PC-3 (cell line): ENCODE data around the gene C19orf33. TPM values are rescaled to one million over a fixed set of nuclear protein-coding genes. Genes with fewer than 3 reads are reported as not detected.

Source experiments
- ATAC-seq: fragments of 200-7000 bp; cut with Tn5 transposase; 2 replicates; pipeline ENCODE4 v1.9.1; 2020; ENCODE audit warnings: mild to moderate bottlenecking, moderate library complexity
- BruUV-seq: library from RNA; stranded (reverse); fragments of 400-500 nt; replicated peaks from 2 replicates; lab custom pipeline; 2021; lab: Mats Ljungman, UMichigan
- CTCF ChIA-PET: fragments of 300-600 bp; sonication (Branson Sonifier 250); formaldehyde crosslinking; loops from one replicate; lab custom pipeline; 2022; ENCODE audit warnings: antibody characterized with exemption; lab: Charles Lee
- POLR2A ChIA-PET: fragments of 300-600 bp; sonication (Branson Sonifier 250); formaldehyde crosslinking; loops from one replicate; lab custom pipeline; 2022; ENCODE audit warnings: antibody characterized with exemption; ENCODE audit not compliant: unreplicated experiment; lab: Charles Lee
- DNase-seq: peaks from one replicate; pipeline ENCODE4 v3.0.0-alpha.2; 2015
- H2AFZ ChIP-seq: fragments of 300-600 bp; sonication (generic); 2 replicates; pipeline ENCODE4 v1.6.0; 2016; ENCODE audit warnings: antibody characterized with exemption, low read length
- H3F3A ChIP-seq: fragments of 300-600 bp; sonication (generic); one replicate; pipeline ENCODE4 v1.6.0; 2017; ENCODE audit warnings: antibody characterized with exemption, low read length, control low read depth, mild to moderate bottlenecking; ENCODE audit not compliant: unreplicated experiment
- H3K27ac ChIP-seq: fragments of 300-600 bp; sonication (generic); 2 replicates; pipeline ENCODE4 v1.5.1; 2016; ENCODE audit warnings: mild to moderate bottlenecking, low read length
- H3K27me3 ChIP-seq: fragments of 300-600 bp; sonication (generic); 2 replicates; pipeline ENCODE4 v1.6.1; 2016; ENCODE audit warnings: low read length, mixed read lengths
- H3K36me3 ChIP-seq: fragments of 300-600 bp; sonication (generic); 2 replicates; pipeline ENCODE4 v1.6.1; 2016; ENCODE audit warnings: low read depth, mixed run types, low read length, mixed read lengths
- H3K4me1 ChIP-seq: fragments of 300-600 bp; sonication (generic); 2 replicates; pipeline ENCODE4 v1.5.1; 2016; ENCODE audit warnings: low read length; ENCODE audit not compliant: insufficient read depth
- H3K4me2 ChIP-seq: fragments of 300-600 bp; sonication (generic); 2 replicates; pipeline ENCODE4 v1.6.0; 2016; ENCODE audit warnings: low read length
- H3K4me3 ChIP-seq: fragments of 300-600 bp; sonication (generic); 2 replicates; pipeline ENCODE4 v1.5.1; 2016; ENCODE audit warnings: mild to moderate bottlenecking, low read length, mixed read lengths
- H3K79me2 ChIP-seq: fragments of 300-600 bp; sonication (generic); 2 replicates; pipeline ENCODE4 v1.6.1; 2017; ENCODE audit warnings: low read length, mixed read lengths
- H3K9ac ChIP-seq: fragments of 300-600 bp; sonication (generic); 2 replicates; pipeline ENCODE4 v1.6.0; 2016; ENCODE audit warnings: mild to moderate bottlenecking, low read length
- H3K9me2 ChIP-seq: fragments of 300-600 bp; sonication (generic); replicated peaks from 2 replicates; pipeline ENCODE4 v1.6.1; 2016; ENCODE audit warnings: mixed run types, low read length, mixed read lengths
- H3K9me3 ChIP-seq: fragments of 300-600 bp; sonication (generic); 2 replicates; pipeline ENCODE4 v1.6.1; 2016; ENCODE audit warnings: low read length, mixed read lengths
- H4K20me1 ChIP-seq: fragments of 300-600 bp; sonication (generic); 2 replicates; pipeline ENCODE4 v1.6.1; 2016; ENCODE audit warnings: low read length, mixed read lengths
- CTCF ChIP-seq: fragments of 300-600 bp; sonication (generic); conservative IDR thresholded peaks from 2 replicates; pipeline ENCODE4 v1.5.1; 2017; ENCODE audit warnings: antibody characterized with exemption, low read depth, mild to moderate bottlenecking, low read length
- EZH2 ChIP-seq: fragments of 300-600 bp; sonication (generic); IDR thresholded peaks from one replicate; pipeline ENCODE4 v1.6.1; 2017; ENCODE audit warnings: antibody characterized with exemption, mild to moderate bottlenecking, low read length; ENCODE audit not compliant: unreplicated experiment
- EZH2phosphoT487 ChIP-seq: fragments of 300-600 bp; sonication (generic); IDR thresholded peaks from 2 replicates; pipeline ENCODE4 v1.6.1; 2018; ENCODE audit warnings: mild to moderate bottlenecking, antibody characterized with exemption, low read length, borderline replicate concordance
- intact Hi-C: fragments of 100-400 bp; cut with micrococcal nuclease; formaldehyde crosslinking; loops from 2 replicates; pipeline ENCODE4 v1.9.0; 2023
- total RNA-seq: library from RNA; depleted of rRNA; stranded (reverse); fragments of >200 nt; gene quantifications from 2 replicates; pipeline ENCODE4 v1.2.3, GENCODE V29; 2014

Gene C19orf33
- total RNA-seq, 1 experiment from 2014 or later: 212 TPM

DNA sequence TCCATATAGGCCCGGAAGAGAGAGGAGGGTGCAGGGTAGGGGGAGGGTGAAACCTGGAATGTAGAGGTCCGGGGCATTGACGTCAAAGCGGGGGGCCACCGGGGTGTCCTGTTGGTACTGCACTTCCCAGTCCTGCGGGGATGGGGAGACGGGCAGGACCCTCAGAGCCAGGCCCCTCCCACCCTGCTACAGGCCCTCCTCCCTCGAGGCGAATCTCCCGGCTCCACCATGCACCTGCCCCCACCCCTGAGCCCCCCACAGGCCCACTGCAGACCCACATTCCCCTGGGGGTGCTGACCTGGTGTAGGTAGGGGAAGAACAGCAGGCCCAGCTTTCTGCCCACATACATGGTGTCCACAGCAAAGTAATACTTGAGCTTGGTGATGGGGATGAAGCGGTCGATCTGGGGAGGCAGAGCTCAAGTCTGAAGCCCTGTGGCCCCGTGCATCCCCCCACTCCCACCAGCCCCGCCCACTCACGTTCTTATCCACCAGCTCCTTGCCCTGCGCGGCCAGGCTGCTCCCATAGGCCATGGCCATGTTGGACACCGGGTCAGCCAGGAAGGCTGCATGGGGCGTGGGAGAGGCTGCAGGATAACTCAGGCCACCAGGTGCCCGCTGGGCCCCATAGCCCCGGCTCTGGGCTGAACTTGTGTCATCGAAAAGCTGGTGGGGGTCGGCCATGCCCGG lies 5.0 kb downstream of the C19orf33 start:
- TF ChIP-seq EZH2 (no peak), CTCF (no peak), EZH2phosphoT487 (no peak)
- Histone ChIP-seq H3K79me2 (peaks cover 22% of the 10 kb centered on the region), H3K9me2 (no peaks in the 10 kb centered on the region), H3K4me3 (no peak overlapping the region), H3K27me3 (no peaks in the 10 kb centered on the region), H3K36me3 (no peaks in the 10 kb centered on the region), H4K20me1 (no peaks in the 10 kb centered on the region), H3K9ac (no peak overlapping the region), H3K4me1 (peaks cover 6% of the 10 kb centered on the region), H3K9me3 (no peaks in the 10 kb centered on the region), H3F3A (no peaks in the 10 kb centered on the region), H3K27ac (no peak overlapping the region), H2AFZ (no peak overlapping the region), H3K4me2 (no peak overlapping the region)
- DNase-seq: no peak
- ChIA-PET POLR2A (no interaction called here), CTCF (no interaction called here)
- intact Hi-C loops: no loop called here
- ATAC-seq: no peak
- BruUV-seq: no TSS peak

DNA sequence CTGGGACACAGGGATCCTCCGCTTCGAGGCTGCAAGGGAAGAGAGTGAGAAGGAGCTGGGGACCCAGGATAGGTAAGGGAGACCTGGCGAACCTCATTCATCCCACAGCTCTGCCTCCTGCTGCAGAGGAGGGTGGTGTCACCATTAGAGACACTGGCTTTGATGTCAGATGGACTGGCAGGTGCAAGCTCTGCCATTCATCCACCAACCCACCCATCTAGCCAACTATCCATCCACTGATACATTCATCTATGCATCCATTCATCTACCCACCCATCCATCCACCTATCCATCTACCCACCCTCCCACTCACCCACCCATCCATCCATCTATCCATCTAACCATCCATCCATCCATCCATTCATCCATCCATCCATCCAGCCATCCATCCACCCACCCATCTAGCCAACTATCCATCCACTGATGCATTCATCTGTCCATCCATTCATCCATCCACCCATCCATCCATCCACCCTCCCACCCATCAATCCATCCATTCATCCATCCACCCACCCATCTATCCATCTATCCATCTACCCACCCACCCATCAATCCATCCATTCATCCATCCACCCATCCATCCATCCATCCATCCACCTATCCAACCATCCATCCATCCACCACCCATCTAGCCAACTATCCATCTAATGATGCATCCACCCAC lies 5.7 kb downstream of the C19orf33 start:
- H3K36me3 ChIP-seq: no peaks in the 10 kb centered on the region
- peaks cover 19% of the 10 kb centered on the region for H3K79me2 ChIP-seq
- H2AFZ ChIP-seq: no peak overlapping the region
- H3K9me2 ChIP-seq: no peaks in the 10 kb centered on the region
- H3K9ac ChIP-seq: no peak overlapping the region
- TF ChIP-seq CTCF (no peak), EZH2 (no peak), EZH2phosphoT487 (no peak)
- no peaks in the 10 kb centered on the region for H3F3A ChIP-seq
- no peaks in the 10 kb centered on the region for H3K9me3 ChIP-seq
- H3K4me3 ChIP-seq: no peak overlapping the region
- ATAC-seq: no peak
- no TSS peak for BruUV-seq
- intact Hi-C loops: no loop called here
- no peaks in the 10 kb centered on the region for H4K20me1 ChIP-seq
- no peak for DNase-seq
- ChIA-PET CTCF (no interaction called here), POLR2A (no interaction called here)
- H3K27ac ChIP-seq: no peak overlapping the region
- H3K27me3 ChIP-seq: no peaks in the 10 kb centered on the region
- no peak overlapping the region for H3K4me2 ChIP-seq
- peaks cover 6% of the 10 kb centered on the region for H3K4me1 ChIP-seq

DNA sequence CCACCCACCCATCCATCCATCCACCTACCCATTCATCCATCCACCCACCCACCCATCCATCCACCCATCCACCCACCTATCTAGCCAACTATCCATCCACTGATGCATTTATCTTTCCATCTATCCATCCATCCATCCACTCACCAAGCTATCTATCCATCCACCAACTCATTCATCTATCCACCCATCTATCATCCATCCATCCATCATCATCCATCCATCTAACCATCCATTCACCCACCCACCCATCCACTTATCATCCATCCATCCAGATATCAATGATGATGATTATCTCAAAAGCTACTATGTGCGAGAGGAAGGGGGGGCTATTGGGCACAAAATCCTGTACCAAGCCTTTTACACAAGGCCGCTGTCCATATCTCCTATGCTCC lies 6.2 kb downstream of the C19orf33 start:
- intact Hi-C loops: no loop called here
- Histone ChIP-seq H3K27ac (no peak overlapping the region), H3K9me3 (no peaks in the 10 kb centered on the region), H2AFZ (no peak overlapping the region), H3K4me2 (no peak overlapping the region), H3K27me3 (no peaks in the 10 kb centered on the region), H3K9ac (no peak overlapping the region), H3K36me3 (no peaks in the 10 kb centered on the region), H3F3A (no peaks in the 10 kb centered on the region), H3K4me1 (peaks cover 4% of the 10 kb centered on the region), H3K4me3 (no peak overlapping the region), H4K20me1 (no peaks in the 10 kb centered on the region), H3K9me2 (no peaks in the 10 kb centered on the region), H3K79me2 (peaks cover 22% of the 10 kb centered on the region)
- ChIA-PET CTCF (no interaction called here), POLR2A (no interaction called here)
- no TSS peak for BruUV-seq
- no peak for ATAC-seq
- DNase-seq: no peak
- TF ChIP-seq CTCF: no peak
- no peak for TF ChIP-seq EZH2phosphoT487
- no peak for TF ChIP-seq EZH2
